ENCODE data around the gene CARD11.
"Not testable (repeated sequence)": the region's sequence is repeated elsewhere in the genome, so short reads cannot be mapped to it uniquely, and the experiment has no call there.

Gene CARD11

GRCh38 chr7:2962865-2963264, 80.8 kb downstream of the CARD11 start:
- peaks cover 21% of the 10 kb centered on the region for H3K27me3 ChIP-seq
- H3K4me1 ChIP-seq (ENCODE audit: control insufficient read depth in 1 of 2, insufficient read depth in 1 of 2, low read depth in 1 of 2, low read length in 1 of 2): no peaks in the 10 kb centered on the region
- H3K27ac ChIP-seq: no peak overlapping the region
- no peaks in the 10 kb centered on the region for H3K9me3 ChIP-seq
- H3K4me3 ChIP-seq (ENCODE audit: low read depth in 1 of 2, low read length in 1 of 2): no peak overlapping the region
- no peaks in the 10 kb centered on the region for H3K36me3 ChIP-seq
- TF ChIP-seq, protein P1, sequence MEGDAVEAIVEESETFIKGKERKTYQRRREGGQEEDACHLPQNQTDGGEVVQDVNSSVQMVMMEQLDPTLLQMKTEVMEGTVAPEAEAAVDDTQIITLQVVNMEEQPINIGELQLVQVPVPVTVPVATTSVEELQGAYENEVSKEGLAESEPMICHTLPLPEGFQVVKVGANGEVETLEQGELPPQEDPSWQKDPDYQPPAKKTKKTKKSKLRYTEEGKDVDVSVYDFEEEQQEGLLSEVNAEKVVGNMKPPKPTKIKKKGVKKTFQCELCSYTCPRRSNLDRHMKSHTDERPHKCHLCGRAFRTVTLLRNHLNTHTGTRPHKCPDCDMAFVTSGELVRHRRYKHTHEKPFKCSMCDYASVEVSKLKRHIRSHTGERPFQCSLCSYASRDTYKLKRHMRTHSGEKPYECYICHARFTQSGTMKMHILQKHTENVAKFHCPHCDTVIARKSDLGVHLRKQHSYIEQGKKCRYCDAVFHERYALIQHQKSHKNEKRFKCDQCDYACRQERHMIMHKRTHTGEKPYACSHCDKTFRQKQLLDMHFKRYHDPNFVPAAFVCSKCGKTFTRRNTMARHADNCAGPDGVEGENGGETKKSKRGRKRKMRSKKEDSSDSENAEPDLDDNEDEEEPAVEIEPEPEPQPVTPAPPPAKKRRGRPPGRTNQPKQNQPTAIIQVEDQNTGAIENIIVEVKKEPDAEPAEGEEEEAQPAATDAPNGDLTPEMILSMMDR (IDR thresholded peaks at IDR 0.05): no peak

DNA sequence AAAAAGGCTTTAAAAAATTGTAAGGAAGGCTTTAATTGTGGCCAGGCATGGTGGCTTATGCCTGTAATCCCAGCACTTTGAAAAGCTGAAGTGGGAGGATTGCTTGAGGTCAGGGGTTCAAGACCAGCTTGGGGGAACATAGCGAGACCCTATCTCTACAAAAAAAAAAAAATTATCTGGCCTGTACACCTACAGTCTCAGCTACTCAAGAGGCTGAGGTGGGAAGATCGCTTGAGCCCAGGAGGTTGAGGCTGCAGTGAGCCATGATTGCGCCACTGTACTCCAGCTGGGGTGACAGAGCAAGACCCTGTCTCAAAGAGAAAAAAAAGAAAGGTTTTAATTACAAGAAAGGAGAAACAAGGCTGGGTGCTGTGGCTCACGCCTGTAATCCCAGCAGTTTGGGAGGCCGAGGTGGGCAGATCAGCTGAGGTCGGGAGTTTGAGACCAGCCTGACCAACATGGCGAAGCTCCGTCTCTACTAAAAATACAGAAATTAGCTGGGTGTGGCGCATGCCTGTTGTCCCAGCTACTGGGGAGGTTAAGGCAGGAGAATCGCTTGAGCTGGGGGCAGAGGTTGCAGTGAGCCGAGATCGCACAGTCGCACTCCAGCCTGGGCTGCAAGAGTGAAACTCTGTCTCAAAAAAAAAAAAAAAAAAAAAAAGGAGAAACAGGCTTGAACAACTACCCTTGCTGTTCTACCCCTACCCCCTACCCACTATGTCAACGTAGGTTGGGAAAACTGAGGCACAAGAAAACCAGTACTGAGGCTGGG, 83.7 kb downstream of the CARD11 start:
- no peak overlapping the region for H3K4me3 ChIP-seq (ENCODE audit: low read depth in 1 of 2, low read length in 1 of 2)

DNA sequence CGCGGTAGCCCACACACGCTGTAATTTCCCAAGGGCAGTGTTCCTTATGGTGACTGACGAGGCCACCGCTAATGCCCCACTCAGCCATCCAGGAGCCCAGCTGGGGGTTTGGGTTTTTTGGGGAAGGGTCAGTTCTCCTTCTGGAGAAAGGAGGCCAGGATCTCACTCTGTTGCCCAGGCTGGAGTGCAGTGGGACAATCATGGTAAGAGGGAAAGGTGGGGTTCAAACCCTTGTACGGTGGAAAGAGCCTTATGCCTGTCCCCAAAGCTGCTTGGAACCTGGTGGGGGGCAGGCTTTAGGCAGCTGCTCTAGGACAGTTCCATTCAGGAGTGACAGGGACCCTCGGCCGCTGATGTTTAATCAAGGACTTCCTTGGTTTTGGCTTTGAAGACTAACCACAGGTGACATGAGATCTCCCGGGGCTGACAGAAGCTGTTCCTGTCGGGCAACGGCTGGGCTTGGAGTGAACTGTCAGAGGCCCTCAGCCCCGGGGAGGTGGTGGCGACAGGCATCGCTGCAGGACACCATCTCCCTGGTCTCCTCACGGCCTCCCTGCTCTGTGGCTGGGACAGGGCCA, 84.5 kb downstream of the CARD11 start:
- Histone ChIP-seq H3K4me3 (ENCODE audit: low read depth in 1 of 2, low read length in 1 of 2) (no peak overlapping the region), H3K4me1 (ENCODE audit: control insufficient read depth in 1 of 2, insufficient read depth in 1 of 2, low read depth in 1 of 2, low read length in 1 of 2) (no peaks in the 10 kb centered on the region), H3K27ac (no peak overlapping the region), H3K36me3 (no peaks in the 10 kb centered on the region), H3K27me3 (peaks cover 40% of the 10 kb centered on the region), H3K9me3 (no peaks in the 10 kb centered on the region)
- TF ChIP-seq, protein P1 (IDR thresholded peaks at IDR 0.05): no peak

More for the DNA sequence above, 83.7 kb downstream of the CARD11 start:
- Histone ChIP-seq H3K27me3 (peaks cover 33% of the 10 kb centered on the region), H3K36me3 (no peaks in the 10 kb centered on the region), H3K4me1 (ENCODE audit: control insufficient read depth in 1 of 2, insufficient read depth in 1 of 2, low read depth in 1 of 2, low read length in 1 of 2) (no peaks in the 10 kb centered on the region), H3K27ac (no peak overlapping the region), H3K9me3 (no peaks in the 10 kb centered on the region)
- TF ChIP-seq, protein P1 (IDR thresholded peaks at IDR 0.05): no peak

- no peak overlapping the region for H3K27ac ChIP-seq
- no peak overlapping the region for H3K4me3 ChIP-seq (ENCODE audit: low read depth in 1 of 2, low read length in 1 of 2)
Observed at GRCh38 chr7:2958416-2959102, 85.1 kb downstream of the CARD11 start.

GRCh38 chr7:2957369-2957727, 86.3 kb downstream of the CARD11 start:
- H3K27ac ChIP-seq; H3K36me3 ChIP-seq; H3K4me1 ChIP-seq (ENCODE audit: control insufficient read depth in 1 of 2, insufficient read depth in 1 of 2, low read depth in 1 of 2, low read length in 1 of 2): not testable (repeated sequence)

More at GRCh38 chr7:2958416-2959102, 85.1 kb downstream of the CARD11 start:
- Histone ChIP-seq H3K36me3 (no peaks in the 10 kb centered on the region), H3K4me1 (ENCODE audit: control insufficient read depth in 1 of 2, insufficient read depth in 1 of 2, low read depth in 1 of 2, low read length in 1 of 2) (no peaks in the 10 kb centered on the region), H3K27me3 (peaks cover 46% of the 10 kb centered on the region), H3K9me3 (no peaks in the 10 kb centered on the region)
- TF ChIP-seq, protein P1 (IDR thresholded peaks at IDR 0.05): no peak

More at GRCh38 chr7:2957369-2957727, 86.3 kb downstream of the CARD11 start:
- not testable (repeated sequence) for H3K4me3 ChIP-seq (ENCODE audit: low read depth in 1 of 2, low read length in 1 of 2); H3K9me3 ChIP-seq
- peaks cover 52% of the 10 kb centered on the region for H3K27me3 ChIP-seq
